Mammary epithelial cell (primary cell): Measurements from ENCODE around the gene TSC22D2.

Experiments used
- EZH2 ChIP-seq: IDR thresholded peaks from 2 replicates; pipeline ENCODE4 v1.6.1; 2012; ENCODE audit warnings: low read length, inconsistent platforms, borderline replicate concordance
- TF ChIP-seq, protein P1 (sequence below), 2 donors: IDR thresholded peaks in 1 of 2; conservative IDR thresholded peaks in 1 of 2; 2 replicates each; pipeline ENCODE4 v1.5.1; 2011 to 2012; ENCODE audit warnings: inconsistent platforms in 2 of 2, low read length in 2 of 2, mild to moderate bottlenecking in 2 of 2, control low read depth in 1 of 2, low read depth in 1 of 2; ENCODE audit not compliant: insufficient read depth in 1 of 2; ENCODE audit errors: extremely low read depth in 1 of 2

DNA sequence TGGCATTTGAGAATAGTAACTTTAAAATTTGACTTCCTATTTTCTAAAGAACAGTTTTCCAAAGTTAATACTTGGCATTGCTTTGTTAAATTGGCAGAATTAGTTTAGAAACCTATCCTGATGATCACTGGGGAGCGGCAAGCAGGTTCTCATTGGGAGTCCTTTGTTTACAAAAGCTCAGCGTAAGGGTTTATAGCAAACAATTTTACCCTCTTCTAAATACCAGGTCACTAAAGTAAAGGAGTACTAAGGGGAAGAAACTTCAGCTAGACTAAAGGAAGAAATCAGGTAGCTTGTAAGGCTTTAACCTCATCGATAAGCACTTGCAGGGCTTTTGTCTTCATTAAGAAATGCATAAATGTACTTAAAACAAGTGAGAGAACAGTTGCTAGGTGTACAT lies 18.2 kb downstream of the TSC22D2 start:
- TF ChIP-seq, protein P1, sequence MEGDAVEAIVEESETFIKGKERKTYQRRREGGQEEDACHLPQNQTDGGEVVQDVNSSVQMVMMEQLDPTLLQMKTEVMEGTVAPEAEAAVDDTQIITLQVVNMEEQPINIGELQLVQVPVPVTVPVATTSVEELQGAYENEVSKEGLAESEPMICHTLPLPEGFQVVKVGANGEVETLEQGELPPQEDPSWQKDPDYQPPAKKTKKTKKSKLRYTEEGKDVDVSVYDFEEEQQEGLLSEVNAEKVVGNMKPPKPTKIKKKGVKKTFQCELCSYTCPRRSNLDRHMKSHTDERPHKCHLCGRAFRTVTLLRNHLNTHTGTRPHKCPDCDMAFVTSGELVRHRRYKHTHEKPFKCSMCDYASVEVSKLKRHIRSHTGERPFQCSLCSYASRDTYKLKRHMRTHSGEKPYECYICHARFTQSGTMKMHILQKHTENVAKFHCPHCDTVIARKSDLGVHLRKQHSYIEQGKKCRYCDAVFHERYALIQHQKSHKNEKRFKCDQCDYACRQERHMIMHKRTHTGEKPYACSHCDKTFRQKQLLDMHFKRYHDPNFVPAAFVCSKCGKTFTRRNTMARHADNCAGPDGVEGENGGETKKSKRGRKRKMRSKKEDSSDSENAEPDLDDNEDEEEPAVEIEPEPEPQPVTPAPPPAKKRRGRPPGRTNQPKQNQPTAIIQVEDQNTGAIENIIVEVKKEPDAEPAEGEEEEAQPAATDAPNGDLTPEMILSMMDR (conservative IDR thresholded peaks at IDR 0.05 in 1 of 2, IDR thresholded peaks at IDR 0.05 in 1 of 2; ENCODE audit: extremely low read depth in 1 of 2, insufficient read depth in 1 of 2, low read depth in 1 of 2, low read length in 2 of 2), result no peak
- no peak for TF ChIP-seq EZH2
